ENCODE data around the gene ARHGEF12. TPM values are rescaled to one million over a fixed set of nuclear protein-coding genes. Genes with fewer than 3 reads are reported as not detected.
A peak's percentile ranks its signal among the peaks of the same experiment; 100 is the strongest.

ARHGEF12 gene
- total and polyA plus RNA-seq, 10 of the 15 experiments (the other 5 are each of a cell fraction or from before 2014, with no cell fraction given) = 2.7 to 40.8 (median 20.9) TPM

GRCh38 chr11:120344302-120345004, 8.2 kb downstream of the ARHGEF12 start (continued):
- no peak for TF ChIP-seq HSF1 (IDR thresholded peaks at IDR 0.05; ENCODE audit: low read depth, low read length)
- peak; percentile 99 for TF ChIP-seq CBFB (IDR thresholded peaks at IDR 0.05; ENCODE audit: low read depth)

DNA sequence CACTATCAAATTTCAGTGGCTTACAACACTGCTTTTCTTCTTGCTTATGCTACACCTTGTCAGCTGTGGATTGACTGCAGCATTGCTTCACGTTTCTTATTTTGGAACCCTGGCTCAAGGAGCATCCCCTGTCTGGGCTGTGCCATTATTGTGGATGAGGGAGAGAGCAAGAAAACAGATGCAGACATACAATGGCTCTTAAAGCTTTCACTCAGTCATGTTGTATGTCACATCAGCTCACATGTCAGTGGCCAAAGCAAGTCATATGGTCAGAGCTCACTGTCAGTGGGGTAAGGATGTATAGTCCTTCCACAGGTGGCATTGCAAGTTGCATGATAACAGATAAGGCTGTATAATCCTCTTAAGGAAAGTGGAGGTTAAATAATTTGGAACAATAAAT, 10.0 kb downstream of the ARHGEF12 start:
- no peaks in the 10 kb centered on the region; the same call in 1 of the 2 replicates for H4K20me1 ChIP-seq (ENCODE audit: control insufficient read depth, insufficient read depth)
- FAIRE-seq (no peak), DNase-seq (ENCODE audit: low read depth, low spot score) (no peak), ATAC-seq (no peak)
- RAD21 ChIA-PET (ENCODE audit: unreplicated experiment) = interaction anchor here (0.7 kb wide), 1 partner anchor 17 kb away, joined by 3 read pairs; no protein-coding TSS in a partner anchor
- SMC1A ChIA-PET (ENCODE audit: uncharacterized antibody, unreplicated experiment) = interaction anchor here (0.7 to 2.4 kb wide), 4 partner anchors 11 to 55 kb away, joined by 3 to 12 read pairs (median 4); no protein-coding TSS in a partner anchor
- H3K4me1 ChIP-seq (ENCODE audit: control insufficient read depth, insufficient read depth, low read length) = peaks cover 25% of the 10 kb centered on the region
- intact Hi-C loops (cut with micrococcal nuclease; ENCODE audit: unreplicated experiment) = no loop called here
- CTCF ChIA-PET = interaction anchor here (0.6 to 1.8 kb wide), 4 partner anchors 10 to 49 kb away, joined by 3 to 6 read pairs (median 4); no protein-coding TSS in a partner anchor
- no peaks in the 10 kb centered on the region; the same call in 2 of the 3 replicates for H3K9me3 ChIP-seq (replicated peaks; ENCODE audit: control insufficient read depth, insufficient read depth, low read length)
- H3K27me3 ChIP-seq (replicated peaks in 1 of 2; ENCODE audit: control insufficient read depth in 2 of 2, insufficient read depth in 2 of 2, low read length in 1 of 2) = no peaks in the 10 kb centered on the region
- H3K4me2 ChIP-seq (ENCODE audit: control insufficient read depth, insufficient read depth) = no peak overlapping the region
- no TSS peak for BruUV-seq (replicated peaks)
- no peak for TF ChIP-seq IRF4 (IDR thresholded peaks at IDR 0.05; ENCODE audit: low read depth, low read length)
- no peak for TF ChIP-seq YBX1 (IDR thresholded peaks at IDR 0.05)
- no peak for TF ChIP-seq JUND (IDR thresholded peaks at IDR 0.05; ENCODE audit: low read depth, low read length)
- no peak for TF ChIP-seq HDAC2 (IDR thresholded peaks at IDR 0.05)
- TF ChIP-seq ZBTB4 (CRISPR knock-in tag; IDR thresholded peaks at IDR 0.05) = no peak
- TF ChIP-seq, protein P1, sequence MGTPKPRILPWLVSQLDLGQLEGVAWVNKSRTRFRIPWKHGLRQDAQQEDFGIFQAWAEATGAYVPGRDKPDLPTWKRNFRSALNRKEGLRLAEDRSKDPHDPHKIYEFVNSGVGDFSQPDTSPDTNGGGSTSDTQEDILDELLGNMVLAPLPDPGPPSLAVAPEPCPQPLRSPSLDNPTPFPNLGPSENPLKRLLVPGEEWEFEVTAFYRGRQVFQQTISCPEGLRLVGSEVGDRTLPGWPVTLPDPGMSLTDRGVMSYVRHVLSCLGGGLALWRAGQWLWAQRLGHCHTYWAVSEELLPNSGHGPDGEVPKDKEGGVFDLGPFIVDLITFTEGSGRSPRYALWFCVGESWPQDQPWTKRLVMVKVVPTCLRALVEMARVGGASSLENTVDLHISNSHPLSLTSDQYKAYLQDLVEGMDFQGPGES (IDR thresholded peaks at IDR 0.05) = no peak
- no peak for TF ChIP-seq CEBPZ (IDR thresholded peaks at IDR 0.05; ENCODE audit: low read depth, low read length)
- TF ChIP-seq BCL11A (IDR thresholded peaks at IDR 0.05; ENCODE audit: low read depth, low read length) = no peak
- no peak for TF ChIP-seq SRF (IDR thresholded peaks at IDR 0.05; ENCODE audit: low read depth in 2 of 2, low read length in 2 of 2)
- TF ChIP-seq PAX8 (IDR thresholded peaks at IDR 0.05) = no peak
- TF ChIP-seq MYB (IDR thresholded peaks at IDR 0.05; ENCODE audit: borderline replicate concordance, low read depth, low read length) = no peak
- TF ChIP-seq RBBP5 (conservative IDR thresholded peaks at IDR 0.05) = no peak
- no peaks in the 10 kb centered on the region for H3K36me3 ChIP-seq (ENCODE audit: control insufficient read depth in 2 of 2, insufficient read depth in 2 of 2, low read length in 1 of 2)
- H3K27ac ChIP-seq (ENCODE audit: control insufficient read depth, insufficient read depth) = no peak overlapping the region
- peaks cover 45% of the 10 kb centered on the region for H3K79me2 ChIP-seq (ENCODE audit: control insufficient read depth, insufficient read depth, low read length)
- POLR2A ChIA-PET = interaction anchor here (0.6 to 1.7 kb wide), 6 partner anchors 10 to 374 kb away, joined by 3 to 8 read pairs (median 5); partner anchors contain the start of gene ARHGEF12
- in situ Hi-C loops (cut with MboI) = no loop called here
- 100% methylated on average over 1 of the region's 1 CpG for WGBS (ENCODE audit: insufficient coverage, insufficient replicate concordance, low lambda C conversion rate, missing lambda C conversion rate)
- no peak overlapping the region for H3K4me3 ChIP-seq
- H3K9ac ChIP-seq (ENCODE audit: control insufficient read depth, insufficient read depth, low read length) = no peak overlapping the region
- H2AFZ ChIP-seq (ENCODE audit: control insufficient read depth, low read depth, low read length) = no peak overlapping the region
